Tibial artery (tissue), 4 donors: ENCODE data around the gene DELE1.

ENCODE experiments used
- DNase-seq, 2 donors: peaks; one replicate each; pipeline ENCODE4 v3.0.0-alpha.2; 2019
- H3K27ac ChIP-seq, 2 donors: fragments of 200-600 bp; sonication (generic) in 1 of 2; 1 replicate in 1 of 2; 2 replicates in 1 of 2; pipeline ENCODE4 v1.5.1; 2018 to 2019; ENCODE audit warnings: mild to moderate bottlenecking in 1 of 2
- H3K27me3 ChIP-seq, 2 donors: fragments of 200-600 bp; sonication (generic) in 1 of 2; one replicate each; pipeline versions ENCODE4 v1.5.1 to v1.6.0; 2016 to 2019
- H3K36me3 ChIP-seq, 3 donors: fragments of 200-600 bp; sonication (generic) in 2 of 3; one replicate each; pipeline ENCODE4 v1.5.1; 2016 to 2019; ENCODE audit warnings: mild to moderate bottlenecking in 2 of 3
- H3K4me1 ChIP-seq, 4 donors: fragments of 200-600 bp; sonication (generic) in 2 of 4; 1 replicate in 3 of 4; 2 replicates in 1 of 4; pipeline ENCODE4 v1.5.1; 2016 to 2019
- H3K4me3 ChIP-seq, 2 donors: fragments of 200-600 bp; sonication (generic) in 1 of 2; 1 replicate in 1 of 2; 2 replicates in 1 of 2; pipeline ENCODE4 v1.5.1; 2018 to 2019; ENCODE audit warnings: mild to moderate bottlenecking in 2 of 2
- H3K9me3 ChIP-seq, 3 donors: fragments of 200-600 bp; sonication (generic) in 1 of 3; one replicate each; pipeline ENCODE4 v1.5.1; 2016 to 2019
- intact Hi-C: fragments of 100-400 bp; cut with DNase I; formaldehyde crosslinking; loops from one replicate; pipeline ENCODE4 v1.15.0; 2023; ENCODE audit warnings: low total_unique reads
- TF ChIP-seq, protein P1 (sequence below), 2 experiments: fragments of 200-600 bp in 1 of 2; fragments of 450-650 bp in 1 of 2; IDR thresholded peaks; one replicate each; pipeline ENCODE4 v1.5.1; 2017 to 2019; ENCODE audit warnings: antibody characterized with exemption in 2 of 2, mild to moderate bottlenecking in 1 of 2, moderate library complexity in 1 of 2

Gene DELE1, protein sequence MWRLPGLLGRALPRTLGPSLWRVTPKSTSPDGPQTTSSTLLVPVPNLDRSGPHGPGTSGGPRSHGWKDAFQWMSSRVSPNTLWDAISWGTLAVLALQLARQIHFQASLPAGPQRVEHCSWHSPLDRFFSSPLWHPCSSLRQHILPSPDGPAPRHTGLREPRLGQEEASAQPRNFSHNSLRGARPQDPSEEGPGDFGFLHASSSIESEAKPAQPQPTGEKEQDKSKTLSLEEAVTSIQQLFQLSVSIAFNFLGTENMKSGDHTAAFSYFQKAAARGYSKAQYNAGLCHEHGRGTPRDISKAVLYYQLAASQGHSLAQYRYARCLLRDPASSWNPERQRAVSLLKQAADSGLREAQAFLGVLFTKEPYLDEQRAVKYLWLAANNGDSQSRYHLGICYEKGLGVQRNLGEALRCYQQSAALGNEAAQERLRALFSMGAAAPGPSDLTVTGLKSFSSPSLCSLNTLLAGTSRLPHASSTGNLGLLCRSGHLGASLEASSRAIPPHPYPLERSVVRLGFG

DNA sequence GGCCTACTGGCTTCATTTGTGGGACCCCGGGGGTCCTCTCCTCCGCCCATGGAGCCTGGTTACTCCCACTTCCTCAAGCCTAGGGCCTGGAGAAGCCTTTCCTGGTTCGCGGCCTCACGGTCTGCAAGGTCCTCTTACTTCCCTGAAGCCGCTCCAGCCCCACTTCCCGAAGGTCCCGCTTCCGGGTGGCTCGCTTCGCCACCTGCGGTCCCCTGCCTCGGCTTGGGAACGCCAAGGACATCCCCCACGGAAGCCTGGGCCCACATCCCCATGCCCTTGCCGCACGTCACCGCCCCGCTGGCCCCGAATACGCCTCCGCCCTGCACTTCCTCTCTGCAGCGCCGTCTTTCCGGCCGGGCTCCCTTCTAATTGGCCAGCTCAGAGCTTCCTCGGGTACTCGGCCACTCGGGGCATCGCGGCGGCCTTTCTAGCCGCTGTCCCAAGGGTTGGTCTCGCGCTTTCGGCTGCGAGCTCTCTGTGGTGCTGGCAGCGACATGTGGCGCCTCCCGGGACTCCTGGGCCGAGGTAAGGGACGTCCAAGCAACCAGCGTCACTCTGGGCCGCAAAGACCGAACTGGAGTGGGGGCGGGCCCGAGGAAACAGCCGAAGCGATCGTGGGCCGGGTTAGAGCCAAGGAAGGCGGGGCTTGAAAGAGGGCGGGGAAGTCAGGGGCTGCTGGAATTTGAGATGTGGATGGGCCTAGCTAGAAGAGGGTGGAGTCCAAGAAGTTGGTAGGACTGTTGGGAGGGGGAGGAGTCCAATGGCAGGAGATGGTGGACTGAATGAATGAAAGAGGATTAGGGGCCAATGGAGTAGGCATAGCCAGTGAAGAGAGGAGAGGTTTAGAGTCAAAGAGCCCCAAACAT, at the start of gene DELE1:
Gene DELE1 (plus strand): TSS at position 424 of the 866 bp plus-strand sequence. CDS start 71 bp downstream, at position 495.
- H3K4me3 ChIP-seq = peak within 1 kb of the TSS; percentile 63 to 84
- H3K27ac ChIP-seq = peak within 1 kb of the TSS; percentile 93 to 97
- intact Hi-C loops = no loop called here
- H3K9me3 ChIP-seq = no peaks in the 10 kb centered on the region
- H3K27me3 ChIP-seq = no peaks in the 10 kb centered on the region
- peak; percentile 94 to 97 for DNase-seq
- peaks cover 0 to 19% (median 17%) of the 10 kb centered on the region in 4 donors for H3K4me1 ChIP-seq
- peaks cover 28 to 37% (median 35%) of the 10 kb centered on the region in 3 donors for H3K36me3 ChIP-seq
- TF ChIP-seq, protein P1, sequence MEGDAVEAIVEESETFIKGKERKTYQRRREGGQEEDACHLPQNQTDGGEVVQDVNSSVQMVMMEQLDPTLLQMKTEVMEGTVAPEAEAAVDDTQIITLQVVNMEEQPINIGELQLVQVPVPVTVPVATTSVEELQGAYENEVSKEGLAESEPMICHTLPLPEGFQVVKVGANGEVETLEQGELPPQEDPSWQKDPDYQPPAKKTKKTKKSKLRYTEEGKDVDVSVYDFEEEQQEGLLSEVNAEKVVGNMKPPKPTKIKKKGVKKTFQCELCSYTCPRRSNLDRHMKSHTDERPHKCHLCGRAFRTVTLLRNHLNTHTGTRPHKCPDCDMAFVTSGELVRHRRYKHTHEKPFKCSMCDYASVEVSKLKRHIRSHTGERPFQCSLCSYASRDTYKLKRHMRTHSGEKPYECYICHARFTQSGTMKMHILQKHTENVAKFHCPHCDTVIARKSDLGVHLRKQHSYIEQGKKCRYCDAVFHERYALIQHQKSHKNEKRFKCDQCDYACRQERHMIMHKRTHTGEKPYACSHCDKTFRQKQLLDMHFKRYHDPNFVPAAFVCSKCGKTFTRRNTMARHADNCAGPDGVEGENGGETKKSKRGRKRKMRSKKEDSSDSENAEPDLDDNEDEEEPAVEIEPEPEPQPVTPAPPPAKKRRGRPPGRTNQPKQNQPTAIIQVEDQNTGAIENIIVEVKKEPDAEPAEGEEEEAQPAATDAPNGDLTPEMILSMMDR (IDR thresholded peaks at IDR 0.05) = no peak

DNA sequence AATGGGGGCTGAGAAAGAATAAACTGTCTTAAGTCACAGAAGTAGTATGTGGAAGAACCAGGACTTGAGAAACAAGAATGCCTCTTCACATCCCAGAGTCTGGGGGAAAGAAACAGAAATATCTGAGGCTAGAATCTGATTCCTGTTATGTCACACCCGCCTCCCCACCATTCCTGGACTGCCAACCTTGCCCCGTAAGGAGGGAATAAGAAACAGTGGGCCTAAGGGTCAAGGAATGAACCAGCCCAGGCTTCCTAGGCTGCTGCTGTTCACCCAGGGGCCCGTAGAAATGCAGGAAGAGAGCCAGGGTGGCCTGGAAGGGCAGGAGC, 49.8 kb upstream of the DELE1 start:
- intact Hi-C loops = loop anchor here (10.0 kb wide), 1 partner anchor 59 kb away; no protein-coding TSS in a partner anchor

DNA sequence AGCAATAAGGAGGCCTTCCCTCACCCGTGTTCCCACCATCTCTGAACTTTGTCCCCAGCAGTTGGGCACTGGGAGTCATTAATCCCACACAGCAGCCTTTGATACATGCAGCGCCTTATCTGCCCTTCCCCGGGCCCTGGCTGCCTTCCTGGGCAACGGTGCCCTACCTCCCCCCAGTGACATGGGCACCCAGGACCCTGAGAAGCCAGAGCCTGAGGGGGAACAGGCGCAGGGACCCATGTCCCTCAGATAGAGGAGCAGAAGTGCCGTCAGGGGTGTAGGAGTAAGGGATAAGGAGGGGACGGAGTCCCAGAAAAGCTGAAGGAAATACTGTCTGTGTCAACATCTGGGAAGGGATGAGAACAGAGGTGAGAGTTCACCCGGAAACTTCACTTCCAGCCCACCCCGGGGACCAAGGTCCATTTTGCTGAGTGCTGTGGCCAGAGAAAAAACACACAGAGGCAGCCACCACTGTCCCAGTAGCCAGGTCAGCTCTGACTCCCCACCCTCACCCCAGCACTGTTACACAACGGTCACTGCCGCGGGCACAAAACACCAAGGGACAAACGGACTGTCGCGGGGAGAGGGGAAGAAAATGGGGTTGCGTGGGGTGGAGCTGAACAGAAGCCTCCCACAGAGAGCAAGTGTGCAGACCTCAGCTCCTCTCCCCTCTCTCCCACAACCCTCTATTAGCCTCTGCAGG, 49.3 kb upstream of the DELE1 start:
- Histone ChIP-seq H3K4me1 (peaks cover 0 to 71% (median 37%) of the 10 kb centered on the region in 4 donors), H3K4me3 (peak overlapping the region in 1 of 2 donors; percentile 82), H3K27me3 (peaks cover 0 to 24% of the 10 kb centered on the region in 2 donors), H3K36me3 (no peaks in the 10 kb centered on the region), H3K9me3 (no peaks in the 10 kb centered on the region), H3K27ac (peak overlapping the region; percentile 35 to 37)
- TF ChIP-seq, protein P1 (IDR thresholded peaks at IDR 0.05) = no peak
- intact Hi-C loops = loop anchor here (10.0 kb wide), 1 partner anchor 60 kb away; no protein-coding TSS in a partner anchor
- peak in 1 of 2 donors; percentile 62 for DNase-seq

More for the DNA sequence above, 49.8 kb upstream of the DELE1 start:
- Histone ChIP-seq H3K27me3 (peaks cover 0 to 24% of the 10 kb centered on the region in 2 donors), H3K4me1 (peaks cover 0 to 69% (median 35%) of the 10 kb centered on the region in 4 donors), H3K4me3 (no peak overlapping the region), H3K36me3 (peaks cover 0 to 4% (median 2%) of the 10 kb centered on the region in 3 donors), H3K9me3 (no peaks in the 10 kb centered on the region), H3K27ac (peak overlapping the region; percentile 35 to 37)
- DNase-seq = no peak
- TF ChIP-seq, protein P1 (IDR thresholded peaks at IDR 0.05) = no peak

DNA sequence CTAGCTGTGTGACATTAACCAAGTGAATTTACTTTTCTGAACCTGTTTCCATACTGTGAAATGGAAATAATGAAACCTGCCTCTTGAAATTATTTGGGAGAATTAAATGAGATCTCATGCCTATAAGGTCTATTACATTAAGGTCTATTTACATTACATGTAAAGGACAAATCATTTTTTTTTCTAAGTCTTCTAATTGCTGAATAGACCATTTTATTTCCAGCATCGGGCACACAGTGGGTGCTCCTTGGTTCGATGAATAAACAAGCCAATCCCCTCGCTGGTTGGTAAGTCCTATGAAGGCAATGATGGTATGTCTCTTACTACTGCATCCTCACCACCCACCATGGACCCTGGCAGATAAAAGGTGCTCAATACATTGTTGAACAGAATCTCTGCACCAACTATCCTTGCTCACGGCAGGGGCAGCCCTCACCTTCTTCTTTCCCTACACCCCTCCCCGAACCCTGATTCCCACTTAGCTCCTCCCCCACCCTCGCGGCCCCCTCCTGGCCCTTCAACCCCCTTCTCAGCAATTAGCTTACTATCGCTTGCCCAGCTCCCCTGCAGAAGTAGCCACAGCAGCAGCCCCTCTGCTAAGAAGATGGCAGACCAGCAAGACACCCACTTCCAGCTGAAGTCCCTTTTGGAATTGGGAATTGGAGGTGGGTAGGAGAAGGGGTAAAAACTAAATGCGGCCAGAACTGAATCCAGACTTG, 48.5 kb upstream of the DELE1 start:
- DNase-seq = peak in 1 of 2 donors; percentile 46
- TF ChIP-seq, protein P1 (IDR thresholded peaks at IDR 0.05) = no peak

More for the DNA sequence above, 48.5 kb upstream of the DELE1 start:
- H3K9me3 ChIP-seq = no peaks in the 10 kb centered on the region
- peaks cover 0 to 66% (median 37%) of the 10 kb centered on the region in 4 donors for H3K4me1 ChIP-seq
- no peaks in the 10 kb centered on the region for H3K36me3 ChIP-seq
- H3K27ac ChIP-seq = no peak overlapping the region
- H3K27me3 ChIP-seq = peaks cover 0 to 27% of the 10 kb centered on the region in 2 donors
- intact Hi-C loops = loop anchor here (5.0 to 10.0 kb wide), 2 partner anchors 33 to 60 kb away; no protein-coding TSS in a partner anchor
- peak overlapping the region; percentile 68 to 82 for H3K4me3 ChIP-seq
